HG02763 (cell line): ENCODE data around the gene KRT13.

Source experiments
- ATAC-seq: cut with Tn5 transposase; IDR thresholded peaks from one replicate; pipeline ENCODE4 v1.9.1; 2021; ENCODE audit warnings: mild to moderate bottlenecking, moderate library complexity; ENCODE audit not compliant: unreplicated experiment

KRT13 gene

GRCh38 chr17:41520821-41521521, 15.6 kb upstream of the KRT13 start:
- ATAC-seq = no peak

DNA sequence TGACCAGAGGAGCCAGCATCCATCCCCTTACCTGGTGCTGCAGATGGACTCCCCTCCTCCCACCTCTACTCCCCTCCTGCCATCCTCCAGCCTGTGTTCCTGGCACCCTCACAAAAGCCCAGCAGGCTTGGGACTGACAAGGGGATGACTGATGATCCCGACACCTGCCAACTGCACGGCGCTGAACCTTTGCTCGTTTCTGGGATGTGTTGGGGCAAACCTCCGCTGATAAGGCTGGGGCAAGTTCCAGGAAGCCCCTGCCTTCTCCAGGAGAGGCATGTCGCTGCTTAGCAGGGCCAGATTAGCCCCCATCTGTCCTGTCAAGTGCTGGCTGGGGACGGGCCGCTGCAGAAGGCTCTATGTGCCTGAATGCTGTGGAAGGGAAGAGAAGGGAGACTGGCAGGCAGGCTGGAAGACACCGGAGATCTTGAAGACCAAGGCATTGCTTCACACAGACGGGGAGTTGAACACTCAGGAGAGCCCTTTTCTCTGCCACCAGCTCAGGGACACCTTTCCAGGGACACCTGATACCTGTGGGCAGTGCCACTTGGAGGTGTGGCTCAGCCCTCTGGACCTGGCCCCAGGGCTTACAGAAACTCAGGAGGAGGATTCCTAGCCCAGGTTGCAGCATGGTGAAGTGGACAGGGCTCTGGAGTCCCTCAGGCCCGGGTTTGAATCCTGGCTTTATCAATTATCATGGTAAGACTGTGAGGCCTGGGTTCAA, 14.3 kb upstream of the KRT13 start:
- ATAC-seq = no peak

GRCh38 chr17:41518789-41519449, 13.5 kb upstream of the KRT13 start, which contains the start of gene KRT15:
Gene KRT15 (minus strand): TSS chr17:41518890. CDS start chr17:41518827, 63 bp downstream.
- no peak for ATAC-seq

DNA sequence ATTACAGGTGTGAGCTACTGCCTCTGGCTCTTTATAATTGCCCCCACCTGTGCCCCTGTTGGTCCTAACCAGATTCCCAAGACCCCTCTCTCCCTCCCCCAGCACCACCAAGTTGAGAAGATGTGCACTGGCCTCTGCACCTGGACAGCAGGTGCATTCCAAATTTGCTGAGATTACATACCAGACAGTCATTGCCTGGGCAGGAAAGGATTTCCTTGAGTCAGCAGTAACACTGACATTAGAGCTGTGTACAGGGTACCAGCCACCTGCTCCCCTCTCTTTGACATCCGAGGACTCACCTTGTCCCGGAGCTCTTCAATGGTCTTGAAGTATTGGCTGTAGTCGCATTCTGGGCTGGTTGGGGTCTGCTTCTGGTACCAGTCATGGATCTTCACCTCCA, 12.6 kb upstream of the KRT13 start:
- ATAC-seq = no peak

DNA sequence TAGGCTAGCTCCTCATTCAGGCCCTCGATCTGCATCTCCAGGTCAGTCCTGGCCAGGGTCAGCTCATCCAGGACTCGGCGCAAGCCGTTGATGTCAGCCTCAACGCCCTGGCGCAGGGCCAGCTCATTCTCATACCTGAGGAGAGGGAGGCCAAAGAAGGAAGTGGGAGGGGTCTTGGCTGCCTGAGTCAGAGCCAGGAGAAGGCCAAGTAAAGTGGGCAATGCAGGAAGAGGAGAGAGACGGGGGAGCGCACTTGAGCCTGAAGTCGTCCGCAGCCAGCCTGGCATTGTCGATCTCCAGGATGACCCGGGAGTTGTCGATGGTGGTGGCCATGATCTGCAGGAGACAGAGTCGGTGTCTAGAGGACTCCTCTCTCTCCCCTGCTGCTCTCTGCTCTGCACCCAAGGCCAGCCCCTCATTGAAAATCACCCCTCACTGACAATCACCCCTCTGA, 11.4 kb upstream of the KRT13 start:
- no peak for ATAC-seq

DNA sequence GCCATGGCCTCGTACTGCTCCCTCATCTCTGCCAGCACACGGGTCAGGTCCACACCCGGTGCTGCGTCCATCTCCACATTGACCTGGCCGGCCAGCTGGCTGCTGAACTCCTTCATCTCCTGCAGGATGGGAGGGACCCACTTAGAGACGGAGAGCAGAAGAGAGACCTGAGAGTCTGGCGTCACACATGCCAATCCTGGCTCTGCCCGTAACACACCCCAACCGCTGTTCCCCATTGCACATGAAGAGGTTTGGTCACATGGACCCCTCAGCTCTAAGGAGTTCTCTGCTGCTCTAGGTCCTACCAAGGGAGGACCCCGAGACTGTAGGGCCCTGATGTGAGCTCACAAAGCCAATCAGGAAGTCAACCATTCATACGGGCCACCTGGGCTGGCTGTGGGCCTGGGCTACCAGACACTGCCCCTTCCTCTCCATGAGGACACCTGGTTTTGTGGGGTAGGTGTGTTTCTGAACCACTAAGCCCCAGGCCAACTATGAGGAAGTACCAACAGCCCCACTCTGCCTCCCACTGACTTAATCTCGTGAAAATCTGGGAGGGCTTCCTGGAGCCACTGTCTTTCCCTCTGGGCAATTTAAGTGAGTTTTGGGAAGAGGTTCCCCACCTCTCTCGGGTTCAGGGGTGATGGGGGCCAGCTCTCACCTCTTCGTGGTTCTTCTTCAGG, 10.9 kb upstream of the KRT13 start:
- no peak for ATAC-seq

GRCh38 chr17:41513168-41513547, 7.7 kb upstream of the KRT13 start:
- no peak for ATAC-seq

DNA sequence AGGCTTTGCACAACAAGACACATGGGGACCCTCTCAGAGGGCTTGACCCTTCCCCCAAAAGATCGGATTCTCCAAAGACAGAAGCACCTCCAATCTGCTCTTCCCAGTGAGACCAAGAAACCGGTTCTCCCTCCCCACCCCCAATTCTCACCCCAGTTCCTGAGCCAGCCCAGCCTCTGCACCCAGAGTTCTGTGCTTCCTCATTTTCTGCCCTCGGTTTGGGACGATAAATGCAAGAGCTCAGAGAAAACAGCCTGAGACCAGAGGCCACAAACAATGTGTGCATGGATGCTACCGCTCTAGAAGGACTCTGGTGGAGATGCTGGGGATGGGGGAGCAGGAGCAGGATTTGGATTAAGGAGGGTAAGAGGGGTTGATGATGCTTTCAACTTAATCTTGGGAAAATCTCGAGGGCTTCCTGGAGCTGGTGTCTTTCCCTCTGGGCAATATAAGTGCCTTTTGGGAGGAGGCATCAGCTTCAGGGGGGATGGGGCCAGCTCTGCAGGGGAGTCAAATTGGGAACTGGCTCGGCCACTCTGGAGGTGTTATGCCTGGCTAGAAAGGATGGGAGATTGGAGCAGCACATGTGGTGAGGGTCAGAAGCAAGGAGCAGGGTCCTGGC, 7.2 kb upstream of the KRT13 start:
- ATAC-seq = no peak

DNA sequence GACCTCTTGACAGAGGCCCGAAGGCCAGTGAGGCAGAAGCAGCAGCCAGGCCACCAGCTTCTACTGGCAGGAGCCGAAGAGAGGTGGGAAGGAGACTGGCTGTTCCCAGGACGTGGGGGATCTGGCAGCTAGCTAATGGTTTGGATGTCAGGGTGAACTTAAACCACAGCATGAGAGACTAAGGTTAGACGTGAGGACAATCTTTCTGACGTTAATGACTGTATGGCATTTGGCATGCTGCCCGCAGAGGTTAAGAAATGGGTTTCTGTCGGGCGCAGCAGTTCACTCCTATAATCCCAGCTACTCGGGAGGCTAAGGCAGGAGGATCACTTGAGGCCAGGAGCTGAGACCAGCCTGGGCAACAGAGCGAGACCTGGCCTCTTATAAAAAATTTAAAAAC, 6.3 kb upstream of the KRT13 start:
- no peak for ATAC-seq

DNA sequence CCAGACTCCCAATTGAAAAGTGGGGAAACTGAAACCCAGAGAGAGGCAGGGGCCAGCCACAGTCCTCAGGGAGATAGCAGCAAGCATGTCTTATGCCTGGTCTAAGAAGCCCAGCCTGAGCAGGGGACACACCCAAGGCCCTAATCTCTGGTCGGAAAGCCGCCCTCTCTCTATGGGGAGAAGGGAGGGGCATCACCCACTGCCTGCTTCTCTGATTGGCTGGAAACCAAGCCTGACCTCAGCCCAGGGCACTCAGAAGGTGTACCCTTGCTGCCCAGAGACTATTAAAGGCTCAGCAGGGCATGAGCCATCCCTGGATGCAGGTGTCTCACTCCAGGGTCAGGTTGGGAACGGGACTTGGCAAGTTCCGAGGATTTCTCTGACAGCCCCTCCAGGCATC, 5.7 kb upstream of the KRT13 start:
- ATAC-seq = no peak

- no peak for ATAC-seq
Observed at GRCh38 chr17:41510251-41511065, 5.0 kb upstream of the KRT13 start.

DNA sequence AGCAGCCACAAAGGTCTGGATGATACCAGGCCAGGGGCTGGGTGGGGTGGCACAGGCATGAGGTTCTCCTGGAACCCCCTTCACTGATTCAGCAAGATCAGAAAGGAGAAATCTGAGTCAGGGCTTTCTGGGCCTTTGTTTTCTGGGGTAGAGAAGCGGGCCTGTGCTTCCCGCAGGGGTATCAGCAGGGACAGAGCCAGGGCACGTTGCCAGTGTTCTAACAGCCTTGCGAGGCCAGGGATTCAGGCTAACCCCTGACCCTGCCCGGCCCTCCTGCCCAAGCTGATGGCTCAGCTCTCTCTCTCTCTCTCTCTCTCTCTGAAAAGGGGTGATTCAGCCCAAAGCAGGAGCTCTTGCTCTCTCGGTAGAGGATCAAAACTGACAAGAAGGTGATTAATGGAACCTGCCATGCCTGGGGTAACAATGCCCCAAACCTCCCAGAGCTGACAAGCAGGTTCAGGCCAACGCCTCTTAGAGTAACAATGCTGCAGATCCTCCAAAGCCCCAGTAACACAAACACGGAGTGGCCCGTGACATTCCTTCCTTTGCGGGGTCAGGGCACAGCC, 2.0 kb upstream of the KRT13 start:
- ATAC-seq = no peak

DNA sequence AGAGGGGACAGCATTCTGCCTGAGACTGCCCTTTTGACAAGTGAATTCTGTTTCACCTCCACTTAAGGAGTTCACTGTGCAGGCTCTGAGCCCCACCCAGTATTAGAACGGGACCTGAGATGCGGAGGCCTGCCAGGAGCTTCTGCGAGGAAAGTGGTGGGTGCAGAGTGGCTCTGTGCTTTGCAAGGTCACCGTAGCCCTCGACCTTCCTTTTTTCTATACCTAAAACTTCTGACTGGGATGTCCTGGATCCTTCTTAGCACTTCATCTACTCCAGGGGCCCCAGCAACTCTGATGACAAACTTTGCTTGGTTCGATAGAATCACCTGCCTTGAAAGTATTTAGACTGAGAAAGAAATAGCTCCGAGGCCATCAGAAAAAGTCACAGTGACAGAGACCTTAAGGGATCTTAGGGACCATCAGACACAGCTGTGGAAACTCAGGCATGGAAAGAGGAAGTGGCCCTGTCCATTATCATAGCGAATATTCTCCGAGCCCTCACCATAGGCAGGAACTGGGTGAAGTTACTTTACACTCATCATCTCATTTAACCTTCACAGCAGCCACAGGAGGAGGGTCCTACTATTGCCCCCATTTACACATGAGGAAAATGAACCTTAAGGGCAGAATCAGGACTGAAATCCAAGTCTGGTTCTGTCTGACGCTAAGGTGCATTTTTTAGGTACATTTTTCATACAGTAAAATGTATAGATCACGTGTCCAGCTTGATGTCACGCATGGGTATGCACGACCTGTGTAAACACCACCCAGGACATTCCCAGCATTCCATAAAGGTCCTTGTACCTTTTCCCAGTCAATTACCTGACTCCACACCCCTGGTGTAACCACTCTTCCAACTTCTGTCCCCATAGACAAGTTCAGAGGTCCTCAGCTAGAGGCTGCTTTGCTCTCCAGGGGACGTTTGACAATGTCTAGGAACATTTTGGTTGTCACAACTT, 676 bp upstream of the KRT13 start:
- no peak for ATAC-seq

- no peak for ATAC-seq
Observed at GRCh38 chr17:41504246-41504977, 1.0 kb downstream of the KRT13 start.

DNA sequence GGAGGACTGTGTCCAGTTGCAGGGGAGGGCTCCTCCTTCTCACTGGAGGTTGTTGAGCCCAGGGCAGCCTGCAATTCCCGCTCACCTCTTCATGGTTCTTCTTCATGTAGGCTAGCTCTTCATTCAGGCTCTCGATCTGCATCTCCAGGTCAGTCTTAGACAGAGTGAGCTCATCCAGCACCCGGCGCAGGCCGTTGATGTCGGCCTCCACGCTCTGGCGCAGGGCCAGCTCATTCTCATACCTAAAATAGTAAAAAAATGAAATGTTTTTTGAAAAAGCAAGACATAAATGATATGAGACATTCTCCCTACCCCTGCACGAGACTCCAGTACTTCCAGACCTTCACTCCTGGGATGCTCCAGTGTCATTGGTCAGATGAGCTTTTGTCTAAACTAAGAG, 2.2 kb downstream of the KRT13 start:
- no peak for ATAC-seq

- no peak for ATAC-seq
Observed at GRCh38 chr17:41500131-41500911, 5.1 kb downstream of the KRT13 start.

GRCh38 chr17:41499714-41500113, 5.7 kb downstream of the KRT13 start:
- ATAC-seq = no peak
